ENCODE measurements around the gene SLC1A2. TPM values are rescaled to one million over a fixed set of nuclear protein-coding genes. Genes with fewer than 3 reads are reported as not detected.

Gene SLC1A2
- total and polyA plus RNA-seq, 2 of the 4 experiments (the other 2 are of a cell fraction), result 0.15 to 0.54 TPM

GRCh38 chr11:35265755-35266454 lies 153.5 kb downstream of the SLC1A2 start:
- peak overlapping the region; percentile 77; the same call in 2 of the 3 replicates for H2BK15ac ChIP-seq (ENCODE audit: low read depth, low read length)
- in situ Hi-C loops (cut with MboI; ENCODE audit: low sequenced_read_pairs) (no loop called here), intact Hi-C loops (cut with micrococcal nuclease) (no loop called here), dilution Hi-C loops (cut with HindIII; ENCODE audit: low sequenced_read_pairs, unreplicated experiment) (no loop called here)
- H2AK5ac ChIP-seq (ENCODE audit: low read depth, low read length), result no peak overlapping the region
- DNase-seq, result no peak
- peak overlapping the region; percentile 17; the same call in 1 of the 2 replicates for H2BK20ac ChIP-seq (ENCODE audit: low read depth, low read length)
- no peak for ATAC-seq (ENCODE audit: low read depth)
- H3K4me2 ChIP-seq (ENCODE audit: low read depth, low read length), result no peak overlapping the region
- peak overlapping the region; percentile 13; the same call in 1 of the 2 replicates for H3K23ac ChIP-seq (ENCODE audit: low read depth, low read length)
- H3K4me3 ChIP-seq (ENCODE audit: insufficient read depth, low read depth, low read length), result no peak overlapping the region
- no CpG with 5 or more reads among the region's 3 CpGs for WGBS, 2 experiments (ENCODE audit: extremely low coverage in 2 of 2, insufficient read length in 1 of 2)
- H3K9me3 ChIP-seq (ENCODE audit: control insufficient read depth, insufficient read depth, low read length), result no peaks in the 10 kb centered on the region
- POLR2A ChIA-PET (ENCODE audit: unreplicated experiment), result no interaction called here
- TF ChIP-seq RFX5 (IDR thresholded peaks at IDR 0.05; ENCODE audit: low read depth, low read length) (no peak), ELK1 (IDR thresholded peaks at IDR 0.05; ENCODE audit: borderline replicate concordance, low read depth, low read length) (no peak)
- CTCF ChIA-PET, result interaction anchor here (1.5 kb wide), 1 partner anchor 21 kb away, joined by 5 read pairs; no protein-coding TSS in a partner anchor
- H3K4ac ChIP-seq (ENCODE audit: low read depth, low read length), result 0 out of 2 replicates have a peak overlapping the region, but pooled peaks have one; percentile 4
- no peak overlapping the region for H3K9ac ChIP-seq (ENCODE audit: low read depth, low read length)
- BruUV-seq (replicated peaks), result no TSS peak
- H3K14ac ChIP-seq (replicated peaks; ENCODE audit: low read depth, low read length), result no peak overlapping the region
- no peak overlapping the region for H3K56ac ChIP-seq (ENCODE audit: extremely low read depth, insufficient read depth, low read length)
- peaks cover 6% of the 10 kb centered on the region; the same call in 1 of the 2 replicates for H3K9me1 ChIP-seq (ENCODE audit: insufficient read depth, low read length)
- no peak overlapping the region for H2BK5ac ChIP-seq (ENCODE audit: low read depth, low read length, poor library complexity, severe bottlenecking)
- H3K36me3 ChIP-seq (ENCODE audit: control insufficient read depth, insufficient read depth, low read length), result no peaks in the 10 kb centered on the region
- no peak overlapping the region for H4K8ac ChIP-seq (ENCODE audit: low read depth in 2 of 2, low read length in 2 of 2)
- H4K20me1 ChIP-seq (ENCODE audit: insufficient read depth, low read length), result no peaks in the 10 kb centered on the region
- H3K18ac ChIP-seq (ENCODE audit: low read depth, low read length), result no peak overlapping the region
- H4K5ac ChIP-seq (ENCODE audit: low read depth, low read length), result no peak overlapping the region
- no peak overlapping the region for H2AFZ ChIP-seq (replicated peaks; ENCODE audit: low read length, poor library complexity)
- peaks cover 6% of the 10 kb centered on the region for H3K4me1 ChIP-seq (ENCODE audit: control insufficient read depth, insufficient read depth, low read length)
- peaks cover 0 to 3% of the 10 kb centered on the region in 2 experiments; a peak in 2 of 4 replicates for H3K79me1 ChIP-seq (ENCODE audit: low read depth in 1 of 2, low read length in 2 of 2)
- no peak overlapping the region for H3K27ac ChIP-seq (ENCODE audit: insufficient read depth, low read length)
- H3K27me3 ChIP-seq (ENCODE audit: control insufficient read depth, insufficient read depth, low read length), result no peaks in the 10 kb centered on the region
- 0 out of 2 replicates have a peak overlapping the region, but pooled peaks have one; percentile 14 for H2BK120ac ChIP-seq (ENCODE audit: low read depth, low read length)
- no peak overlapping the region for H2AK9ac ChIP-seq (replicated peaks; ENCODE audit: low read depth, low read length, poor library complexity)
- H4K91ac ChIP-seq (ENCODE audit: insufficient read depth, low read depth, low read length), result no peak overlapping the region

Measured in IMR-90 (cell line).